ENCODE data around the gene TMEFF2. TPM values are rescaled to one million over a fixed set of nuclear protein-coding genes. Genes with fewer than 3 reads are reported as not detected.

Gene TMEFF2
- total RNA-seq, 2 donors from 2014 or later, result 0.09 TPM; not detected in 1

DNA sequence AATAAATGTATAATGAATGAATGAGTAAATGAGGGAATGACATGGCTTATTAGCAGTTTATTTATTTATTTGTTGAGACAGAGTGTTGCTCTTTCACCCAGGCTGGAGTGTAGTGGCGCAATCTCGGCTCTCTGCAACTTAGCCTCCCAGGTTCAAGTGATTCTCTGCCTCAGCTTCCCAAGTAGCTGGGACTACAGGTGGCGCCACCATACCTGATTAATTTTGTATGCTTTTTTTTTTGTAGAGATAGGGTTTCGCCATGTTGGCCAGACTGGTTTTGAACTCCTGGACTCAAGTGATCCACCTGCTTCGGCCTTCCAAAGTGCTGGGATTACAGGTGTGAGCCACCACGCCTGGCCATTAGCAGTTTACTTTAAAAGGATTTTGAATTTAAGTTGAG lies 247.5 kb downstream of the TMEFF2 start:
- H3K4me3 ChIP-seq (ENCODE audit: low read length), result no peak overlapping the region
- no peaks in the 10 kb centered on the region for H3K27me3 ChIP-seq (ENCODE audit: control insufficient read depth, insufficient read depth, low read length, poor library complexity, severe bottlenecking)
- Mint-ChIP-seq H3K27me3 (ENCODE audit: insufficient read depth) (no peaks in the 10 kb centered on the region), H3K4me3 (no peak overlapping the region), H3K4me1 (peaks cover 18% of the 10 kb centered on the region), H3K36me3 (ENCODE audit: low read depth) (no peaks in the 10 kb centered on the region), H3K27ac (no peak overlapping the region), H3K9me3 (no peaks in the 10 kb centered on the region)
- peak; percentile 59 for DNase-seq
- no peaks in the 10 kb centered on the region for H3K36me3 ChIP-seq (ENCODE audit: control insufficient read depth, insufficient read depth, low read length)
- H3K4me1 ChIP-seq (ENCODE audit: control insufficient read depth, insufficient read depth, low read length), result peaks cover 3% of the 10 kb centered on the region
- 88 to 91% methylated on average over 5 to 6 of the region's 6 CpGs for WGBS, 2 experiments (ENCODE audit: insufficient coverage in 1 of 2, insufficient read length in 1 of 2)
- no peak overlapping the region for H3K27ac ChIP-seq (ENCODE audit: low read depth, low read length)
- TF ChIP-seq, protein P1, sequence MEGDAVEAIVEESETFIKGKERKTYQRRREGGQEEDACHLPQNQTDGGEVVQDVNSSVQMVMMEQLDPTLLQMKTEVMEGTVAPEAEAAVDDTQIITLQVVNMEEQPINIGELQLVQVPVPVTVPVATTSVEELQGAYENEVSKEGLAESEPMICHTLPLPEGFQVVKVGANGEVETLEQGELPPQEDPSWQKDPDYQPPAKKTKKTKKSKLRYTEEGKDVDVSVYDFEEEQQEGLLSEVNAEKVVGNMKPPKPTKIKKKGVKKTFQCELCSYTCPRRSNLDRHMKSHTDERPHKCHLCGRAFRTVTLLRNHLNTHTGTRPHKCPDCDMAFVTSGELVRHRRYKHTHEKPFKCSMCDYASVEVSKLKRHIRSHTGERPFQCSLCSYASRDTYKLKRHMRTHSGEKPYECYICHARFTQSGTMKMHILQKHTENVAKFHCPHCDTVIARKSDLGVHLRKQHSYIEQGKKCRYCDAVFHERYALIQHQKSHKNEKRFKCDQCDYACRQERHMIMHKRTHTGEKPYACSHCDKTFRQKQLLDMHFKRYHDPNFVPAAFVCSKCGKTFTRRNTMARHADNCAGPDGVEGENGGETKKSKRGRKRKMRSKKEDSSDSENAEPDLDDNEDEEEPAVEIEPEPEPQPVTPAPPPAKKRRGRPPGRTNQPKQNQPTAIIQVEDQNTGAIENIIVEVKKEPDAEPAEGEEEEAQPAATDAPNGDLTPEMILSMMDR (conservative IDR thresholded peaks at IDR 0.05), result peak; percentile 56
- no peak overlapping the region for H3K9ac ChIP-seq (ENCODE audit: extremely low read depth, low read length, poor library complexity, severe bottlenecking)
- no peaks in the 10 kb centered on the region for H3K9me3 ChIP-seq (ENCODE audit: control insufficient read depth, low read length)

DNA sequence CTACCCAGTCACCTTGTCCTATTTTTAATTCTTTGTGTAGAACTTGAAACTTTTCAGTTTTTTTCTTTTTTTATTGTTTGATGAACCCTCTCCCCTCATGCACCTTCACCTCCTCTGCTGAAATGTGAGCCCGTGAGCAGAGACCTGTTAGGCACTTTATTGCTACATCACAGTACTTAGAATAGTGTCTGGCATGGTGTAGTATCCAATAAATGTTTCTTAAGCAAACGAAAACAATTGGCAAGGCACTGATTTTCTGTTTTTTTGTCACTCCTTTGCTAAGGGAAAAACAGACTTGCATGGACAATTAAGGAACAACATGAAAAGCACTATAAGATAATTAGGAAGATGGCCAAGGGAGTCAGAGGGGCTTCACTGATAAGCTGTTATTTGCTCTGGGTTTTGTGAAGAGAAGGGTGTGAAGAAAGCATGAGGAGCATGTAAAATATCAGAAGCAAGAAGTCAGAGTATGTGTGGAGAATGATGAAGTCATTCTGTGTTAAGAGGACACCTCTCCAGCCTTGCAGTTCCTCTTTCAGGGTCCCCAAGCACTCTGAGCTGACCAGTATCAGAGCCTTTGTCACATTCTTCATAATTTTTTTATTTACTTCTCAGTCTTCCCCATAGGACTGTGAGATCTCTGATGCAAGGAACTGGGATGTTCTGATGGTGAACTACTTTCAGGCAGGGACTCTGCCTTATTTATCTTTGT lies 248.1 kb downstream of the TMEFF2 start:
- TF ChIP-seq, protein P1 (conservative IDR thresholded peaks at IDR 0.05), result no peak
- H3K4me3 ChIP-seq (ENCODE audit: low read length), result no peak overlapping the region
- H3K27ac ChIP-seq (ENCODE audit: low read depth, low read length), result no peak overlapping the region
- no peak for DNase-seq
- no peak overlapping the region for H3K4me3 Mint-ChIP-seq
- peaks cover 23% of the 10 kb centered on the region for H3K4me1 Mint-ChIP-seq
- WGBS, 2 experiments (ENCODE audit: insufficient coverage in 1 of 2, insufficient read length in 1 of 2), result 82 to 91% methylated on average over 1 to 2 of the region's 2 CpGs
- H3K4me1 ChIP-seq (ENCODE audit: control insufficient read depth, insufficient read depth, low read length), result peaks cover 8% of the 10 kb centered on the region
- no peaks in the 10 kb centered on the region for H3K9me3 Mint-ChIP-seq
- H3K9ac ChIP-seq (ENCODE audit: extremely low read depth, low read length, poor library complexity, severe bottlenecking), result no peak overlapping the region
- no peaks in the 10 kb centered on the region for H3K36me3 ChIP-seq (ENCODE audit: control insufficient read depth, insufficient read depth, low read length)
- H3K27me3 ChIP-seq (ENCODE audit: control insufficient read depth, insufficient read depth, low read length, poor library complexity, severe bottlenecking), result no peaks in the 10 kb centered on the region
- H3K27ac Mint-ChIP-seq, result no peak overlapping the region
- no peaks in the 10 kb centered on the region for H3K36me3 Mint-ChIP-seq (ENCODE audit: low read depth)
- no peaks in the 10 kb centered on the region for H3K27me3 Mint-ChIP-seq (ENCODE audit: insufficient read depth)
- H3K9me3 ChIP-seq (ENCODE audit: control insufficient read depth, low read length), result no peaks in the 10 kb centered on the region

DNA sequence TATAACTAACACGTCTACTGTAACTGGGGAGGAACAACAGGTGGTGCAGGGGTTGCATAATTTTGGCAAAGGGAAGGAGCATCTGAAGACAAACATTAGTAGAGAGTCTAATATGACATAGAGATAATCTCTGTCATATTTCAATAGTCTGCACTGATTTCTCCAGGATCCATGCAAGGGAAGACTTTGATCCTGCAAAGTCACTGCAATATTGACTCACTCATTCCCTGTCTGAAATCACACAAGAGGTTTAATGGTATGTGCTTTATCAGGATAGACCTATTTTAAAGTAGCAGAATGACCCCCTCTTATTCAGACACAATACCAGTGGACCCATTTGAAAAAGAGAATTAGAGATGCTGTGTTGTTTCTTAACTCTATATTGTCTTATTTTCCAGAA lies 249.1 kb downstream of the TMEFF2 start:
- 100% methylated on average over 1 of the region's 1 CpG; no CpG with 5 or more reads in 1 of the 2 experiments for WGBS, 2 experiments (ENCODE audit: insufficient coverage in 1 of 2, insufficient read length in 1 of 2)
- Mint-ChIP-seq H3K4me3 (no peak overlapping the region), H3K27ac (no peak overlapping the region), H3K27me3 (ENCODE audit: insufficient read depth) (no peaks in the 10 kb centered on the region), H3K4me1 (peaks cover 32% of the 10 kb centered on the region), H3K36me3 (ENCODE audit: low read depth) (no peaks in the 10 kb centered on the region), H3K9me3 (no peaks in the 10 kb centered on the region)
- no peak overlapping the region for H3K4me3 ChIP-seq (ENCODE audit: low read length)
- no peak overlapping the region for H3K9ac ChIP-seq (ENCODE audit: extremely low read depth, low read length, poor library complexity, severe bottlenecking)
- TF ChIP-seq, protein P1 (conservative IDR thresholded peaks at IDR 0.05), result no peak
- no peaks in the 10 kb centered on the region for H3K27me3 ChIP-seq (ENCODE audit: control insufficient read depth, insufficient read depth, low read length, poor library complexity, severe bottlenecking)
- no peaks in the 10 kb centered on the region for H3K9me3 ChIP-seq (ENCODE audit: control insufficient read depth, low read length)
- H3K36me3 ChIP-seq (ENCODE audit: control insufficient read depth, insufficient read depth, low read length), result no peaks in the 10 kb centered on the region
- no peak overlapping the region for H3K27ac ChIP-seq (ENCODE audit: low read depth, low read length)
- no peak for DNase-seq
- H3K4me1 ChIP-seq (ENCODE audit: control insufficient read depth, insufficient read depth, low read length), result peaks cover 8% of the 10 kb centered on the region
